GM19397 (cell line): ENCODE measurements around the gene PKP1.

ENCODE experiments used
- ATAC-seq: cut with Tn5 transposase; IDR thresholded peaks from one replicate; pipeline ENCODE4 v1.9.1; 2021; ENCODE audit warnings: mild to moderate bottlenecking, moderate library complexity; ENCODE audit not compliant: unreplicated experiment

The PKP1 gene

DNA sequence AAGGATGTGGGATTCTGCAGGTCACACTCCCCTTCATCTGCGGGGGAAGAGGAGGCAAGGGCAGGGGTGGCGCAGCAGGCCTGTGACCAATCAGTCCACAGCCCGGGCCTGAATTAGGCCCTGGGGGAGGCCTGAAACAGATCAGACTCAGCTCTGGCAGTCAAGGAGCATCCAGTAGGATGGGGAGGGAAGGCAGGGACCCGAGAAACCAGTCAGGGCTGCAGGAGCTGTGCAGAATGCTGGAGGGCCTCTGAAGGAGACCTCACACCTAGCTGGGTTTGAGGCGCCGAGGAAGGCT is 81.5 kb downstream of the PKP1 start:
- no peak for ATAC-seq

DNA sequence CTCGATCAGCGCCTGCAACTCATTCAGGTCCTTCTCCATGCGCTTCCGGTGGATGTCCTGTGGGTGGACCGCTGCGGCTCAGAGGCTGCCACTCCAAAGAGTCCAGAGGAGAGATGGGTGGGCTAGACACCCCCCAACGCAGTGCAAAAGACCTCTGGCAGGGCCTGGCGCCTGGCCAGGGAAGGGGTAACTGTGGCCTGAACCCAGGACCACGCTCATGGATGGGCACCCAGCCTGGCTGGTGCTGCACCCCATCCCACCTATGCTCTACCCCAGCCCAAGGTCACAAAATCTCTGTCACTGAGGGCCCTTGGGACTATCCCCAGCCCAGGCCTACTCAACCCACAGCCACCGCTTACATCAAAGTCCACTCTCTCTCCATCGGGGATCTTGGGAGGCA is 81.9 kb downstream of the PKP1 start:
- no peak for ATAC-seq

GRCh38 chr1:201366696-201367095 is 83.4 kb downstream of the PKP1 start:
- ATAC-seq, result no peak

DNA sequence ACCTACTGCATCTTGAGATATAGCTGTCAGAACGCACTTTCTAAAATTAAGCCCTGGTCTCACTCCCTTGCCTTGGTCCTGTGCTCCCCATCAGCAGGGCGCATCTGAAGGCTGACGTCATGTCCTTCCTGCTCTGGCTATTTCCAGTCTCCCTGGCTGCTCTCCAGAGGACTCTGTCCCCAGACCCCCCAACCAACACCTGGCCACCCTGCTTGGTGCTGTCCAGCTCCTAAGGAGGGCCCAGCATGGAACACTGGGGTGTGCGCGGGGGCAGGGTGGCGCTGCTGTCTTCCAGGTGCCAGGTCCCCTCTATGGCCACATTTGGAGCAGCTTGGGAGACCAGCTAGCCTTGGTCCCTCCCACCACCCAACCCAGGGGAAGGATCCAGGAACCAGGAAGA is 85.9 kb downstream of the PKP1 start:
- no peak for ATAC-seq

- ATAC-seq, result no peak
Measured at GRCh38 chr1:201370500-201370899, 87.2 kb downstream of the PKP1 start.

GRCh38 chr1:201371276-201371675 is 88.0 kb downstream of the PKP1 start:
- no peak for ATAC-seq

- no peak for ATAC-seq
Measured at GRCh38 chr1:201371792-201372191, 88.5 kb downstream of the PKP1 start.

- ATAC-seq, result no peak
Measured at GRCh38 chr1:201374364-201374763, 91.1 kb downstream of the PKP1 start.

DNA sequence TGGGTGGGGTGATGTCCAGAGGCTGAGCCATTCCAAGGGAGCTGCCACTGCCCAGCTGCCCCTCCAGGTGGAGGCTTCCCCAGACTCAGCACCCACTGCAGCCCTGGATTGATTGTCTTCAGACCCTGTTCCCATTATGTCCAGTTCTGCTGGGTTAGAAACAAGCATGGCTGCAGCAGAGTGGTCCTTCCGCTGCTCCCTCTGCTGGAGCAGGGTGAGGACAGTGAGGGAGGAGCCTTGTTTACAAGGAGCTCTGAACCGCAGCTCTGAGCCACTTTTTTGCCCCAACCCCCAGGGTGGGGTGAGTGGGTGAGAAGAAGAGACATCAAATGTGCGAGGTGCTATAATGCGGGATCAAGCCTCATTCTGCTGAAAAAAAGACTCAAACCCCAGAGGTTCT is 91.9 kb downstream of the PKP1 start:
- ATAC-seq, result no peak

DNA sequence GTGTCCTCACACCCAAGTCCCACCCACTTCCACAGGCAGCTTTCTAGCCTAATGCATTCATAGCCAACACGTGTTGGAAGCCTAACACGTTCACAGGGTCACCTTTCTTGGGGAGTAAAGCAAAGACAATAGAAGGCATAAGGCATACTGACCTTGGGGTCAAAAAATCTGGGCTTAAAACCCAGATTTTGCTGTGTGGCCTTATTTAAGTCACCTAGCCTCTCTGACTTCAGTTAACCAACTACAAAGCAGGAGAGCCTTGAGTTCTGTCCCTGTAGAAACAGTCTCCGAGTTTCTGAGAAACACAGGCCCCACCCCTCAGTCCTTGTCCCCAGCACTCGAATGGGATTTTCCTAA is 92.8 kb downstream of the PKP1 start:
- ATAC-seq, result no peak

- ATAC-seq, result no peak
Measured at GRCh38 chr1:201376464-201377374, 93.4 kb downstream of the PKP1 start.

DNA sequence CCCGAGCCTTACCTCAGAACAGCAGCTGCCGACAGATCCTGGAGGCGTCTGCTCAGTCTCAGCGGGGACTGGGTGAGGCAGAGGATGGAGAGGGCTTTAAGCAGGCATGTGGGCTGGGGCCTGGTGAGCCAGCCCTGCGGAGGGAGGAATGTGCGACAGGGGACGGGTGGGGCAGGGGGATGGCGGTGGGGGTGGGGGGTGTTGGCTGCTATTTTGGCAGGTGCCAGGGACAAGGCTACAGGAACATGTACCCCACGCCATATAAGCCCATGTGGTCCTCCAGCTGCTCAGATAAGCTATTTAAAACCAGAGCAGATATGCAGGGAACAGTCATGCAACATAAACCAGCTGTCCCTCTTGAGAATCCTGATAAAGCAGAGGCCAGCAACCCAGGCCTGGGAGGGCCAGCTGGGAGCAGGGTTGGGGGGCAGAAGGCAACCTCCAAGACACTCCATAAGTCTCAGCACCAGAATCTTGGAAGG is 94.3 kb downstream of the PKP1 start, which contains the start of gene TNNT2:
Gene TNNT2 (minus strand): TSS at position 70 of the 482 bp plus-strand sequence. CDS start 4,426 bp downstream, outside the sequence.
- ATAC-seq, result no peak

DNA sequence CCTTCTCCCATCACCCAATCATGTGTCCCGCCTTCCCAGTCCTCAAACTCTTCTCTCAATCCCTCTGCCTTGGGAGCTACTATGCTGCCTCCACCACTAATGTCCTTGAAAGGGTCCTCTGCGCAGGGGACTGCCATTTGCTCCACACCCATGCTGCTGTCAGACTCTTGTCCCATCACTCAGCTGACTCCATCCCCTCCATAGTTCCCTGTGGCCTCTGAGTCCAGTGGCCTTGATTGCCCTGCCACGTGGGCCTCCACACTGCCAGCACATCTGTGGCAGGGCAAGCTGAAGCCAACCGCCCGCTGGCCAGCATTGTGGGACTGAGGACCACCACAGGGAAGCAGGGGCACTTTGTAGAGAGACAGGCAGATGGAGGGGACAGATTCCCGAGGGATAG is 95.5 kb downstream of the PKP1 start:
- ATAC-seq, result no peak

- ATAC-seq, result no peak
Measured at GRCh38 chr1:201379733-201380242, 96.5 kb downstream of the PKP1 start.

- ATAC-seq, result no peak
Measured at GRCh38 chr1:201381130-201381529, 97.8 kb downstream of the PKP1 start.
